ENCODE measurements around the gene TMED10.
"Not testable (repeated sequence)": the region's sequence is repeated elsewhere in the genome, so short reads cannot be mapped to it uniquely, and the experiment has no call there.

DNA sequence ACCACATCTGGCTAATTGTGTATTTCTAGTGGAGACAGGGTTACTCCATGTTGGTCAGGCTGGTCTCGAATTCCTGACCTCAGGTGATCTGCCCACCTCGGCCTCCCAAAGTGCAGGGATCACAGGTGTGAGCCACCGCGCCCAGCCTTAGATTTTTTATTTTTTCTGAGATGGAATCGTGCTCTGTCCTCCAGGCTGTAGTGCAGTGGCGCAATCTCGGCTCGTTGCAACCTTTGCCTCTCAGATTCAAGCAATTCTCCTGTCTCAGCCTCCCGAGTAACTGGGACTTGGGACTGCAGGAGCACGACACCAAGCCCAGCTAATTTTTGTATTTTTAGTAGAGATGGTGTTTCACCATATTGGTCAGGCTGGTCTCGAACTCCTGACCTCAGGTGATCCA lies 5.8 kb upstream of the TMED10 start:
- TF ChIP-seq CHD2 (IDR thresholded peaks at IDR 0.05; ENCODE audit: low read length, partially characterized antibody); CTCF (IDR thresholded peaks at IDR 0.05); EP300 (IDR thresholded peaks at IDR 0.05; ENCODE audit: borderline replicate concordance in 1 of 2, low read depth in 1 of 2, low read length in 1 of 2); YY1 (IDR thresholded peaks at IDR 0.05; ENCODE audit: low read depth); GABPA (IDR thresholded peaks at IDR 0.05; ENCODE audit: low read depth); SMC3 (IDR thresholded peaks at IDR 0.05; ENCODE audit: low read depth, low read length); RFX5 (IDR thresholded peaks at IDR 0.05; ENCODE audit: low read length); TCF12 (IDR thresholded peaks at IDR 0.05); EZH2phosphoT487 (IDR thresholded peaks at IDR 0.05; ENCODE audit: borderline replicate concordance, low read depth): not testable (repeated sequence)
